Left lung (tissue), 10 donors: ENCODE measurements around the gene ZNF654. TPM values are rescaled to one million over a fixed set of nuclear protein-coding genes. Genes with fewer than 3 reads are reported as not detected.

Experiments
- ATAC-seq: fragments of 200-7000 bp; cut with Tn5 transposase; one replicate; pipeline ENCODE4 v1.9.1; 2020; ENCODE audit warnings: moderate library complexity
- DNase-seq, 4 donors: peaks; one replicate each; pipeline ENCODE4 v3.0.0-alpha.2; 2013 to 2020
- H3K27ac ChIP-seq, 2 donors: fragments of 200-600 bp; sonication (generic) in 1 of 2; one replicate each; pipeline versions ENCODE4 v1.5.0 to v1.8.0; 2020 to 2021
- H3K27me3 ChIP-seq, 2 donors: fragments of 200-600 bp; sonication (generic) in 1 of 2; one replicate each; pipeline versions ENCODE4 v1.5.0 to v1.8.0; 2020 to 2021
- H3K36me3 ChIP-seq, 2 donors: fragments of 200-600 bp; sonication (generic) in 1 of 2; one replicate each; pipeline versions ENCODE4 v1.5.0 to v1.8.0; 2020 to 2021
- H3K4me1 ChIP-seq, 2 donors: fragments of 200-600 bp; one replicate each; pipeline ENCODE4 v1.8.0; 2021
- H3K4me3 ChIP-seq, 2 donors: fragments of 200-600 bp; sonication (generic) in 1 of 2; one replicate each; pipeline versions ENCODE4 v1.5.0 to v1.8.0; 2020 to 2021; ENCODE audit warnings: mild to moderate bottlenecking in 1 of 2
- H3K9me3 ChIP-seq, 2 donors: fragments of 200-600 bp; sonication (generic) in 1 of 2; one replicate each; pipeline versions ENCODE4 v1.5.0 to v1.8.0; 2020 to 2021
- intact Hi-C, 2 donors: fragments of 100-400 bp; cut with DNase I; formaldehyde crosslinking; loops; one replicate each; pipeline versions ENCODE4 v1.11.2 to v1.14.2; 2022
- polyA plus RNA-seq, 6 donors: library from polyadenylated mRNA; unstranded; fragments of 120-200 nt; gene quantifications; one replicate each; pipeline ENCODE4 v1.2.1, GENCODE V29; 2013; ENCODE audit not compliant: insufficient read length in 6 of 6
- total RNA-seq, 2 donors: library from RNA; stranded (reverse); fragmentation: NEBNext Ultra II Directional; extraction: Animal tissue kit (Norgen Biotek cat#: 25700); gene quantifications; one replicate each; pipeline ENCODE4 v1.2.1, GENCODE V29; 2021
- TF ChIP-seq, protein P1 (sequence below), 2 donors: fragments of 200-600 bp; sonication (generic) in 1 of 2; IDR thresholded peaks; one replicate each; pipeline versions ENCODE4 v1.5.0 to v1.8.0; 2021; ENCODE audit warnings: antibody characterized with exemption in 2 of 2
- donor health status: DM: no; HTN: yes; CAD: no.
- donor health status: DM: no; HTN: no; CAD: no.

Gene ZNF654
- total and polyA plus RNA-seq, 8 donors = 12.5 to 26.6 (median 21.9) TPM

GRCh38 chr3:88188436-88188835 lies 129.4 kb downstream of the ZNF654 start:
- ATAC-seq = no peak
- no peaks in the 10 kb centered on the region for H3K27me3 ChIP-seq
- intact Hi-C loops = no loop called here

GRCh38 chr3:88189361-88189810 lies 130.3 kb downstream of the ZNF654 start:
- TF ChIP-seq, protein P1, sequence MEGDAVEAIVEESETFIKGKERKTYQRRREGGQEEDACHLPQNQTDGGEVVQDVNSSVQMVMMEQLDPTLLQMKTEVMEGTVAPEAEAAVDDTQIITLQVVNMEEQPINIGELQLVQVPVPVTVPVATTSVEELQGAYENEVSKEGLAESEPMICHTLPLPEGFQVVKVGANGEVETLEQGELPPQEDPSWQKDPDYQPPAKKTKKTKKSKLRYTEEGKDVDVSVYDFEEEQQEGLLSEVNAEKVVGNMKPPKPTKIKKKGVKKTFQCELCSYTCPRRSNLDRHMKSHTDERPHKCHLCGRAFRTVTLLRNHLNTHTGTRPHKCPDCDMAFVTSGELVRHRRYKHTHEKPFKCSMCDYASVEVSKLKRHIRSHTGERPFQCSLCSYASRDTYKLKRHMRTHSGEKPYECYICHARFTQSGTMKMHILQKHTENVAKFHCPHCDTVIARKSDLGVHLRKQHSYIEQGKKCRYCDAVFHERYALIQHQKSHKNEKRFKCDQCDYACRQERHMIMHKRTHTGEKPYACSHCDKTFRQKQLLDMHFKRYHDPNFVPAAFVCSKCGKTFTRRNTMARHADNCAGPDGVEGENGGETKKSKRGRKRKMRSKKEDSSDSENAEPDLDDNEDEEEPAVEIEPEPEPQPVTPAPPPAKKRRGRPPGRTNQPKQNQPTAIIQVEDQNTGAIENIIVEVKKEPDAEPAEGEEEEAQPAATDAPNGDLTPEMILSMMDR (IDR thresholded peaks at IDR 0.05) = no peak
- Histone ChIP-seq H3K4me3 (no peak overlapping the region), H3K27ac (no peak overlapping the region), H3K4me1 (no peaks in the 10 kb centered on the region), H3K27me3 (no peaks in the 10 kb centered on the region), H3K36me3 (no peaks in the 10 kb centered on the region), H3K9me3 (peaks cover 0 to 4% of the 10 kb centered on the region in 2 donors)
- intact Hi-C loops = no loop called here
- DNase-seq (no peak), ATAC-seq (no peak)

More at GRCh38 chr3:88188436-88188835, 129.4 kb downstream of the ZNF654 start:
- TF ChIP-seq, protein P1 (IDR thresholded peaks at IDR 0.05) = no peak
- H3K9me3 ChIP-seq = peaks cover 0 to 11% of the 10 kb centered on the region in 2 donors
- H3K4me1 ChIP-seq = no peaks in the 10 kb centered on the region
- DNase-seq = no peak
- no peak overlapping the region for H3K4me3 ChIP-seq
- no peaks in the 10 kb centered on the region for H3K36me3 ChIP-seq
- H3K27ac ChIP-seq = no peak overlapping the region

DNA sequence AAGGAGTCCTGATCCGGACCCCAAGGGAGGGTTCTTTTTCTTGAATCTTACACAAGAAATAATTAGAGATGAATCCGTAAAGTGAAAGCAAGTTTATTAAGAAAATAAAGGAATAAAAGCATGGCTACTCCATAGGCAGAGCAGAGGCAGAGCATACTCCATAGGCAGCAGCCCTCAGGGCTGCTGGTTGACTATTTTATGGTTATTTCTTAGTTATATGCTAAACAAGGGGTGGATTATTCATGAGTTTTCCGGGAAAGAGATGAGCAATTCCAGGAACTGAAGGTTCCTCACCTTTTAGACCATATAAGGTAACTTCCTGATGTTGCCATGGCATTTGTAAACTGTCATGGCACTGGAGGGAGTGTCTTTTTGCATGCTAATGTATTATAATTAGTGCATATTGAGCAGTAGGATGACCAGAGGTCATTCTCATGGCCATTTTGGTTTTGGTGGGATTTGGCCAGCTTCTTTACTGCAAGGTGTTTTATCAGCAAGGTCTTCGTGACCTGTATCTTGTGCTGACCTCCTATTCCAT lies 132.9 kb downstream of the ZNF654 start:
- Histone ChIP-seq H3K27ac (no peak overlapping the region), H3K36me3 (no peaks in the 10 kb centered on the region), H3K4me3 (no peak overlapping the region), H3K4me1 (no peaks in the 10 kb centered on the region), H3K9me3 (no peaks in the 10 kb centered on the region), H3K27me3 (no peaks in the 10 kb centered on the region)
- DNase-seq (no peak), ATAC-seq (no peak)
- intact Hi-C loops = no loop called here
- TF ChIP-seq, protein P1 (IDR thresholded peaks at IDR 0.05) = no peak

DNA sequence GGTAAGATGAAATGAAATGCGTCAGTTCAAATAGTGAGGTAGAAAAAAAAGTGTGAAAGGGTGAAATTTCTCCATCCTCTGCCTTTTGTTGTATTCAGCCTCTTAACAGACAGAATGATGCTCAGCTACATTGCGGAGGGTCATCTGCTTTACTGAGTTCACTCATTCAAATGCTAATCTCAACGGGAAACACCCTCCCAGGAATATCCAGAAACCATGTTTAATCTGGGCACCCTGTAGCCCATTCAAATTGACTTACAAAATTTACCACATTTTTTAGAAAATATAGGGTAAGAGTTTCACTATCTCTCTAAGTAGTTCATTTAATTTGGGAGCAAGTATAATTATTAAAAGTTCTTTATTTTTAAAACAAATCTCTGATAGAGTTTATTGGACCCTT lies 133.6 kb downstream of the ZNF654 start:
- Histone ChIP-seq H3K36me3 (no peaks in the 10 kb centered on the region), H3K9me3 (no peaks in the 10 kb centered on the region), H3K4me1 (no peaks in the 10 kb centered on the region), H3K4me3 (no peak overlapping the region), H3K27ac (no peak overlapping the region), H3K27me3 (no peaks in the 10 kb centered on the region)
- TF ChIP-seq, protein P1 (IDR thresholded peaks at IDR 0.05) = no peak
- ATAC-seq (no peak), DNase-seq (no peak)
- intact Hi-C loops = no loop called here

Other genes starting within 250 kb of the ZNF654 start
- gene CGGBP1, start 250 bp upstream of the ZNF654 start, total RNA-seq = 10 to 100 TPM; 62.3 to 69.9 TPM
- gene CGGBP1, start 250 bp upstream of the ZNF654 start, polyA plus RNA-seq = 100 to 1,000 TPM; 118 to 142 (median 138) TPM
- 10 to 100 TPM; 17.6 to 22.3 TPM for gene C3orf38, start 90.7 kb downstream of the ZNF654 start, total RNA-seq
- 10 to 100 TPM; 26.3 to 30.1 (median 28.3) TPM for gene C3orf38, start 90.7 kb downstream of the ZNF654 start, polyA plus RNA-seq